SU-DHL-6 (cell line): ENCODE results near the gene ATAD2B.

Experiments
- EZH2phosphoT487 ChIP-seq: fragments of 200-600 bp; sonication (generic), shearing (Covaris generic); conservative IDR thresholded peaks from 2 replicates; pipeline ENCODE4 v1.6.1; 2018; ENCODE audit warnings: mild to moderate bottlenecking, antibody characterized with exemption, low read length, moderate library complexity, mixed read lengths
- TF ChIP-seq, protein P1 (sequence below): fragments of 200-600 bp; sonication (generic); IDR thresholded peaks from one replicate; pipeline ENCODE4 v1.5.1; 2017; ENCODE audit warnings: antibody characterized with exemption, mild to moderate bottlenecking, low read length, moderate library complexity; ENCODE audit not compliant: insufficient read depth, poor library complexity, severe bottlenecking

GRCh38 chr2:23867449-23867848 lies 59.5 kb downstream of the ATAD2B start:
- TF ChIP-seq, protein P1, sequence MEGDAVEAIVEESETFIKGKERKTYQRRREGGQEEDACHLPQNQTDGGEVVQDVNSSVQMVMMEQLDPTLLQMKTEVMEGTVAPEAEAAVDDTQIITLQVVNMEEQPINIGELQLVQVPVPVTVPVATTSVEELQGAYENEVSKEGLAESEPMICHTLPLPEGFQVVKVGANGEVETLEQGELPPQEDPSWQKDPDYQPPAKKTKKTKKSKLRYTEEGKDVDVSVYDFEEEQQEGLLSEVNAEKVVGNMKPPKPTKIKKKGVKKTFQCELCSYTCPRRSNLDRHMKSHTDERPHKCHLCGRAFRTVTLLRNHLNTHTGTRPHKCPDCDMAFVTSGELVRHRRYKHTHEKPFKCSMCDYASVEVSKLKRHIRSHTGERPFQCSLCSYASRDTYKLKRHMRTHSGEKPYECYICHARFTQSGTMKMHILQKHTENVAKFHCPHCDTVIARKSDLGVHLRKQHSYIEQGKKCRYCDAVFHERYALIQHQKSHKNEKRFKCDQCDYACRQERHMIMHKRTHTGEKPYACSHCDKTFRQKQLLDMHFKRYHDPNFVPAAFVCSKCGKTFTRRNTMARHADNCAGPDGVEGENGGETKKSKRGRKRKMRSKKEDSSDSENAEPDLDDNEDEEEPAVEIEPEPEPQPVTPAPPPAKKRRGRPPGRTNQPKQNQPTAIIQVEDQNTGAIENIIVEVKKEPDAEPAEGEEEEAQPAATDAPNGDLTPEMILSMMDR = no peak
- no peak for TF ChIP-seq EZH2phosphoT487
